ENCODE data around the gene NDC80. TPM values are rescaled to one million over a fixed set of nuclear protein-coding genes. Genes with fewer than 3 reads are reported as not detected.

NDC80 gene
- total and polyA plus RNA-seq, 9 of the 15 experiments (the other 6 are each of a cell fraction or from before 2014, with no cell fraction given): 65.2 to 97.9 (median 83.3) TPM

DNA sequence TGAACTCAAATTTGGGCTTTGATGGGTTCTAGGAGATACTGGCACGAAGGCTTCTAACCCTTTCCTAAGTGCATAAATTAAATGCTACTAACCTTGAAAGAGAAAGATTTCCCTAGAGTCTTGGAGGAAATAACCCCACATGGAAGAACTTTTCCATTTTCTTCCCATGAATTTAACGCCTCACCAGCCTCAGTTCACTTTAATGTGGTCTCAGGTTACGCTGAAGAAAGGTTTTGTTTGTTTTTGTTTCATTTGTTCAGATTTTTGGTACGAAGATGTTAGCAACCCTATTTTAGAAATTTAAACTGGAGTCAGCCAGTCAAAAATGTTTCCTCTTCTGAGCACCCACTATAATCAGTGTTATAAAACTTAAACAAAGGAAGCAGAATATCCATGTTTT, 30.8 kb upstream of the NDC80 start (continued):
- TF ChIP-seq, protein P1, sequence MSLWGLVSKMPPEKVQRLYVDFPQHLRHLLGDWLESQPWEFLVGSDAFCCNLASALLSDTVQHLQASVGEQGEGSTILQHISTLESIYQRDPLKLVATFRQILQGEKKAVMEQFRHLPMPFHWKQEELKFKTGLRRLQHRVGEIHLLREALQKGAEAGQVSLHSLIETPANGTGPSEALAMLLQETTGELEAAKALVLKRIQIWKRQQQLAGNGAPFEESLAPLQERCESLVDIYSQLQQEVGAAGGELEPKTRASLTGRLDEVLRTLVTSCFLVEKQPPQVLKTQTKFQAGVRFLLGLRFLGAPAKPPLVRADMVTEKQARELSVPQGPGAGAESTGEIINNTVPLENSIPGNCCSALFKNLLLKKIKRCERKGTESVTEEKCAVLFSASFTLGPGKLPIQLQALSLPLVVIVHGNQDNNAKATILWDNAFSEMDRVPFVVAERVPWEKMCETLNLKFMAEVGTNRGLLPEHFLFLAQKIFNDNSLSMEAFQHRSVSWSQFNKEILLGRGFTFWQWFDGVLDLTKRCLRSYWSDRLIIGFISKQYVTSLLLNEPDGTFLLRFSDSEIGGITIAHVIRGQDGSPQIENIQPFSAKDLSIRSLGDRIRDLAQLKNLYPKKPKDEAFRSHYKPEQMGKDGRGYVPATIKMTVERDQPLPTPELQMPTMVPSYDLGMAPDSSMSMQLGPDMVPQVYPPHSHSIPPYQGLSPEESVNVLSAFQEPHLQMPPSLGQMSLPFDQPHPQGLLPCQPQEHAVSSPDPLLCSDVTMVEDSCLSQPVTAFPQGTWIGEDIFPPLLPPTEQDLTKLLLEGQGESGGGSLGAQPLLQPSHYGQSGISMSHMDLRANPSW (CRISPR knock-in tag; IDR thresholded peaks at IDR 0.05): no peak
- TF ChIP-seq GABPB2 (CRISPR knock-in tag; conservative IDR thresholded peaks at IDR 0.05) (no peak), SREBF1 (IDR thresholded peaks at IDR 0.05; ENCODE audit: borderline replicate concordance, low read depth, low read length) (no peak), RBM14 (IDR thresholded peaks at IDR 0.05; ENCODE audit: borderline replicate concordance, insufficient read depth, low read depth, low read length) (no peak), DIDO1 (tag; IDR thresholded peaks at IDR 0.05; ENCODE audit: low read depth) (no peak), XRCC5 (IDR thresholded peaks at IDR 0.05; ENCODE audit: low read depth, low read length) (no peak), FOXM1 (IDR thresholded peaks at IDR 0.05; ENCODE audit: low read depth) (no peak), FOXM1 (CRISPR knock-in tag; IDR thresholded peaks at IDR 0.05; ENCODE audit: low read depth) (no peak), RFX5 (IDR thresholded peaks at IDR 0.05; ENCODE audit: low read depth, low read length) (no peak)

Measured in K562 (cell line).